AG08396 (cell line): Measurements from ENCODE around the gene PPFIA2.

Source experiments
- DNase-seq: peaks from one replicate; pipeline ENCODE4 v3.0.0; 2012; ENCODE audit warnings: low spot score, mixed read lengths

PPFIA2 gene

DNA sequence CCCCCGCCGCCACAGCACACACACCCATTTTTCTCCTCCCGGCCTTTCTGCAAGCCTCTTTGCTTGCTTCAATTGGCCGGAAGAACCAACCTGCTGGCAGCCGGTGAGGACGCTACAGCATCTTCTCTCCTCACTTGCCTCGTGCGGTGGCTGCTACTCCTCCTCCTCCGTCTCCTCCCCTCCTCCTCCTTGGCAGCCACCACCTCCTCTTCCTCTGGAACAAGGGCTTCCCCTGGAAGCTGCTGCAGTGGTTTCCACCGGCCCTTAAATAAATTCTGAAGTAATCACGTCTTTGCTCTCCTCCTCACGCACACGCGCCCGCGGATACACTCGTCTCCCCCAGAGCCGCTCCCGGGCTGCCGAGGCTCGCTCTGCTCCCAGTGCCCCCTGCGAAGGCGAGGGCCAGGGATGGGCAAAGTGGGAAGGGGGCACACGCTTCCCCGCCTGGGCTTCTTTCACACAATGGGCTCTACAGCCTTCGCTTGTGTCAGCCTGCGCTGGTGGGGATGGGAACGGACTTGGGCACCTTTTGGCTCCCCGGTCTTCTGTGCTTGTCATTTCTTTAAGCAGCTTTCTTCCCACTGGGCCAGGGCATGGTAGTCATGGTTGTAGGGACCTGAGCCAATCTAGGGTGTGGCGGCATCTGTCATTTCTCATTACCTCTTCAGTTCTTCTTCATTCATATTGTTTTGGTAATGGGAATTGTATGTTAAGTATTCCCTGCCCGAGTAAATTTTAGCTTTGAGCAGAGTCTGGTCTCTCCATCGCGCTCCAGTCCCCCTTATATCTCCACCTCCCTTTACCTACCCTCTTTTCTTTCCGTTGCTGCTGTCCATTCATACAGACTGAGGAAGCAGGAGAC is at the start of gene PPFIA2:
PPFIA2 (minus strand) TSS at position 161 of the 862 bp plus-strand sequence.
- peak; percentile 5 for DNase-seq

DNA sequence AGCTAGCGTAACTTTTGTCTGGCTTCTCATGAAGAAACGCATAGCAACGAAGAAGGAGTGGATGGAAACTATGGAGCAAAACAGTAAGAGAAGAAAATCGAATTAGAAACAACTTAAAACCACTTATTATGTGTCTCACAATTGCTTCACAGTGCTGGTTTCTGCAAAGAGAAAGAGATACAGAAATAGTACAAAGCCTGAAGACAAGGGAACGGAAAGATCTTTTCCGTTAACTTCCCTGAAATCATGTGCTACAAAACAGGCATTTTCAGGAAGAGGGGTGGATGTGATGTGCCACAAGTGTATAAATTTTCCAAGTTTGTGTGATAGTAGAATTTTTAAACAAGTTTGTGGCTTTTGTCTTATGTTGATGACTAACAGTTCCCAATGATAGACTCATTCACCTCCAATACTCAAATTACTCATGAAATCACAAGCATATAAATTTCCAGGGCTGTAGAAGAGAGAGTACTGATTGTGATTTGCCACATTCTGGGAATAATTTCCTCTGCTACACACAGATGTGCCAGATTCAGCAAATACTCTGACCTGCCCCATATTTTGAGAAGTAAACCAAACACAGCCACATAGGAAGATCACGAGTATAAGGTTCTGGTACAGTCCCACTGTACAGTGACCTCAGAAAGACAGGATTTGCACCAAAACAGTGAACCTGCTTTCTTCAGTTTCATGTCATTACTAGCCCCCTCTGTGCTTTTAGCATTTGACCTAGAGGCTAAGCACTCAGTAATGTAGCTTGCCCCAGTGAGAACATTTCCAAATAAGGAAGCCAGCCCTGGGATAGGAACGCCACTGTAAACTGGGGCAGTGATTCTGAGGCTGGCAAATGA is 41.4 kb upstream of the PPFIA2 start:
- no peak for DNase-seq

DNA sequence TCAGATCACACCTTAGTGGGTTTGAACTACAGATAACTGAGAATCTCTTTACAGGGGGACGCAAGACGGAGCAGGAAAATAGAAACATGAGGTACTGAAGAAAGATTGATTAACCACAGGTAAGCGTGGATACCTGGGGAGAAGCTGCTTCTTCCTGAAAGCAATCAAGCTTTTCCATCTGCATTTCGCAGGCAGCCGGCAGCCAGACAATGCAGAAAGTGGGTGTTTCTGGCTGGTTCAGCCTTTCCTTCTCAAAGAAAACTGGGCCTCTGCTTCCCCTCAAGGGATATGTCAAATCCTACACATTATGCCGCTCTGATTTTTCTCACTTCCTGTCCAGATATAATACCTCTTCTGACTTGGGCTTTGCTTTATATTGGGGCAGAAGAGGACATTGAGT is 39.1 kb upstream of the PPFIA2 start:
- no peak for DNase-seq

DNA sequence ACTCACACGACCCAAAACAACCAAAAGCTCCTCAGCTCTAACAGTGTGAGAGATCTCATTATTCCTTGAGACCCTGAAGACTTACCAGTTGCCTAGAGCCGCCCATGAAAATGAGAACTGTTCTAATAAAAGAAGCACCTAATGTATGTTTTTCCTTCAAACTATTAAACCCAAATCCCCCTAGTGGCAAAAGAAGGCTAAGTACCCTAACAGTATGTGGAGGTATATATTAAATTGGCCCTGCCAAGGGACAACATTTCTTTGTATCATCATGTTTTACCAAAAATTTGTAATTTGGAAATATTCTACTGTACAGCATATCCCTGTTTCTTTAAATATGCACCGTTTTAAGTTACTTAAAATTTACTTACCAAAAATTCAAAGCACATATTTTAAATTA is 38.0 kb upstream of the PPFIA2 start:
- DNase-seq: peak; percentile 2

DNA sequence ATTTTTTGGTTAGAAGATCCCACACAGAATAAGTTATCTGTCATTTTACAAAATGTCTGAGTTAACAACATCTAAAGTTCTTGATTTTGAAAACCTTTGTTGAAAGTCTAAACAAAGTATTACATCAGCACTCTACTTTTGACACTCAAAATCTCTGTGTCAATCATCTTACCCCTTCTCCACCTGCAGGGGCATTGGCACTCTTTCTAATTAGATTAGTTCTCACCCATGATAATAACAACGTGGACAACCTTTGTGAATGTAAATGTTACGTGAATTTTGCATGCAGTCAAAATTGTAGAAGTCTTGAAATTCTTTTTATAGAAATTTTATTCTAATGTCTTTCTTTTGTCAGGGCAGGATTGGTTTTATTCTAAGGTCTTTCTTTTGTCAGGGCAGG is 33.5 kb upstream of the PPFIA2 start:
- no peak for DNase-seq

DNA sequence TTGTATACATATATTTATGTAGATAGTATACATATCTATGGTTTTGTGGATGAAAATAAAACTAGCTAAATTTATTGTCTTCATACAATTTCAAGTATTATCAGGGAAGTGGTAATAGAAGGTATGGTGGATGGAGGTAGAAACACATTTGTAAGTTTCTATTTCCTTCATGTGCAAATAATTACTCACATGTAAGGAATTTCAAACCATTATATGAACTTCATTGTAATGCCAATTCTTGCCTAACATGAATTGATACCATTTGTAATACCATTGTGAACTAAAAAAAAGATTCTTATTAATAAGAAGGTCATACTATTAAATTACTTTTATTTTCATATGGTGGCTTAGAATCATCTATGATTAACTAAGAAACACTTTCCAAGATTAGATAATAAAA is 20.1 kb upstream of the PPFIA2 start:
- DNase-seq: no peak

DNA sequence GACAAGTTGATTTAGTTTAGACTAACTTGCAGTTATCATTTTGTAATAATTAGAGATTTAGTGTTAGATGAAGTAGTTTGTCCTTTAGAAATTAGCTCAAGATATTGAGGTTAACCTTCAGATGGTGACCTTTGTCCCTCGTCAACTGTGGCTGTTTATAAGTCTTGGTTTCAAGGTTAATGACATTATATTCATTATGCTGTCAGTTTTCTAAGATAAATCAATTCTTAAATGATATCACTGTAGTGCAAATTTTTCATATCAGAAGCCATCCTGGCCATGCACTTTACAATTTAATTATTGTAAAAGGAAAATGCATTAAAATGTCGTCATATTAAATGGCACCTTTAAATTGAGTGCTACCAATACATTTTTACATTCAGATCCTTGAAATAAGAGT is 19.6 kb upstream of the PPFIA2 start:
- no peak for DNase-seq

DNA sequence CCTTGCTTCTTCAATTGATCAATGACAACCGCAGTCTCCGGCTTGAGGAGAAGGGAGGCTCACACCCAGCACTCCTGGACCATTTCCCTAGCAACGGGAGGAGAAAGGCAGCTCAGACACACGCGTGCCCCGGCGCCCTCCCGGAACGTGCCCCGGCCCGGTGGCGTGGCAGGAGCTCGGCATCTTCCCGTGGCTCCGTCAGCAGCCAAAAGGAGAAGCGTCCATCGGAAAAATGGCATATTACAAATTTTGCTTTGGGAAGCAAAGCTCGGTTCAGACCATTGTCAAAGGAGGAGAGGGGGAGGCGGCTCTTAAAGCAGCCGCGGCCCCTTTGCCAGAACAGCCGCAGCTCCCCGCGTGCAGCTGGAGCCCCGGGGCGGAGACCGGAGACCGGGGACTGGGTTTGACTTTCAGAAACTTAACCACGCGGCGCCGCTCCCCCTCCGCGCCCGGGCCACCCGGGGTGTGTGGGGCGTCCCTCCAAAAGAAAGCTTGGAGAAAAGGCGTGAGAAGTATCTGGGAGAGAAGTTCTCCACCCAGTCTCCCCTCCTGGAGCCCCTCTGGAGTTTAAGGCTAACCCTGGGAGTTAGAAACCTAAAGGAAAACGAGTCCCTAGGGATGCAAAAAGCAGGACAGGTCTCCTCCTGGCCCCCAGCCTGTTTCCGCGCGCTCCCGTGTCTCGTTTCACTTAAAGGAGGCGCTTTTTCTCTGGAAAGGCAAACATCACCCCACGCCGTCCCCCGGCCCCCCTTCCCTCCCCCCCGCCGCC is 545 bp downstream of the PPFIA2 start:
- DNase-seq: peak; percentile 16

DNA sequence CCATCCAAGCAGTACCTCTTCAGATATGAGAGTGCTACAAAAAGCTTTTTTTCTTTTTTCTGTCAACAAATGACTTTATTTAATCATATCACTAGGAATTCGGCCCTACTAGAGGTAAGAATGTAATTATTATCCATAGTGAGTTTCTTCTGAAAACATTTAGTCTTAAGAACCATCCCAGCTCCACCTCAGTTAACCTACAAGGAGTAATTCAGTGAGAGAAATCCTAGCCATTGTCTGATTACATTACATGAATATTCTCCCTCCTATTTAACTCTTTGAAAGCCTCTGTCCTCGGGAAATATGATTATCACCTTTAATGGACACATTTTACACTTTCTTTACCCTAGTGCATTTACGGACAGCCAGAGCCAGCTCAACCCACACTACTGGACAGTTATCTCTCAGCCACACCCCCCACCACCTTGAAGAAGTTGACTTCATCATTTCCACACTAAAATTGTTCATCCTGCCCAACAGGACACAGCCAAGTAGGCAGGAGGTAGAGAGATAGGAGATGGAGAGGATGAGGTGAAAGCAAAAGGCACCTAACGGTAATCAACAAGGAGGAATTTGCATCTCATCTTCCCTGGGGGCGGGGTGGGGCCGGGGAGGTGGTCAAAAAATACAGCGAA is 1.3 kb downstream of the PPFIA2 start:
- DNase-seq: no peak

DNA sequence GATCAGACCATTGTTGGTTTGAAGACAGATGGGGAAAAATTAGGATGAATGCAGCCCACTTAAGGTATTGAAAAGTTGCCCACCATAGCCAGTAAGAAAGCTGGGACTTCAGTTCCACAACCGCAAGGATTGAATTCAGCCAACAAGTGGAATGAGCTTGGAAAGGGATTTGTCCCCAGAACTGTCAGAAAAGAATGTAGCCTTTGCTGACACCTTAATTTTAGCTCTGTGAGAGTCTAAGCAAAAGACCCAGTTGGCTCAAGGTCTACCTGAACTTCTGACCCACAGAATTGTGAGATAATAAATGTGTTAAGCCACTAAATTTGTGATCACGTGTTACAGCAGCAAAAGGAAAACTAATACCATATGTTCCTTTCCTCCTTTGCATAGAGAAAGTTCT is 29.4 kb downstream of the PPFIA2 start:
- no peak for DNase-seq

DNA sequence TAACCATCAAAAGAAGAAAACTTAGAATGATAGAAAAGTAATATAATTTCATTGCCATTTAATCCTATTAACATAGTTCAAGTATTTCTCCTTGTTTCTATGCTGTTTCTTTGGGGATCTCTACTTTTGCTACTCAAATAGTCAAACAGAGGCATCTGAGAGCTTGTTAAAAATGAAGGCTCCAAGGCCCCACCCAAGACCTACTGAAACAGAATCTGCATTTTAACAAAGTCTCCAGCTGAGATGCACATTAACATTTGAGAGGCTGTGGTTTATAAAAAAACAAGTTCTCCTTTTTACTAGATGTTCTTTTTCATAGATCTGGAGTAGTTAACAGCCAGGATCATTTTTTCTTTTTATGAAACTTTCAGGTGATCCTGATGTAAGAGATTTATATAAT is 31.8 kb downstream of the PPFIA2 start:
- no peak for DNase-seq

DNA sequence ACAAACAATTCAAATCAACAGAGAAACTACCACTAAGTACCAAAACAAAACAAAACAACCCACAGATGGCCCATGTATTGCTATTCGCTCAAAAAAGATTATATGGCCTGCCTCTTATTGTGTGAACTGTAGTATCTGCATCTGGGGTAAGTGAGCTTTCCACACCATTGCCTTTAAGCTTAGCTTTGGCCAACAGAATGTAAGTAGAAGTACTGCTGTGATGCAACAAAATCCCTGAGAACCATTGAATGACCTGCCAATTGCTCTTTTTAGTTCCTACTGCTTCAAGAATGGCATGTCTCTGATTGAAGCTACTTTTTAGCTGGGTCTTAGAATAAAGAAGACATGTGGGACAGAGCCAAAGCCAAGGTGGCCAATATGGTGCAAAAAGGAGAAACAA is 32.5 kb downstream of the PPFIA2 start:
- no peak for DNase-seq

DNA sequence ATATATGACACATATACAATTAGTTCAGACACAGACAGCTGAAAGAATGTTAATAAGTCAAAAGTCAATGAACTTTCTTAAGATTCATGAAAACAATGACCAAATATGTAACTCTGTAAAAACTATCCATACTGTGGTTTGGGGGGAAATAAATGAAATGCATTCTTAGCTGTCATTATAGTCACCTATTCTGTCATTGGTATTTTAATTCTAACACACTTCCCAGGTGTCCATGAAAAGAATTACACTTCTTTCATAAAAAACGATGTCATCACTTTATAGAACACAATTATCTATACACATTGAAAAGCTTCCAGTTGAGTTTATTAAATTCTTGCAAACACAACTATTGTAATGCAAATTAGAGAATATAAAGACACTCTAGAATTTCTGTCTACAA is 35.8 kb downstream of the PPFIA2 start:
- no peak for DNase-seq

DNA sequence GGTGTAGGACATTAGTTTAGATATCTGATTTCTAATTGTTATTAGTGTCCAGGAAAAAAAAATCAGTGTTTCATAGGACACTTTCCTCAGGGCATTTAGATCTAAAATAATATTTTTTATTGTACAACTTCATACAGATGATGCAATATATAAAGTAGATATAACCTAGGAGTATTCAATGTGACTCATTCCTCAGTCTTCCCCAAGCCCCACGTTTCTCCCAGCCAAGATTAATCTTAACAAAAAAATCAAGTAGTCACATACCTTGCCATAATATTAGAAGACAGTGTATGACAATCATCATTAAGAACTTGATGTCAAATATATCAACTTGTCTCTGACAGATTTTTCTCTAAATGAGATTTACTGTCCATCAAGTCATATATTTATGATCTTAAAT is 37.1 kb downstream of the PPFIA2 start:
- no peak for DNase-seq

DNA sequence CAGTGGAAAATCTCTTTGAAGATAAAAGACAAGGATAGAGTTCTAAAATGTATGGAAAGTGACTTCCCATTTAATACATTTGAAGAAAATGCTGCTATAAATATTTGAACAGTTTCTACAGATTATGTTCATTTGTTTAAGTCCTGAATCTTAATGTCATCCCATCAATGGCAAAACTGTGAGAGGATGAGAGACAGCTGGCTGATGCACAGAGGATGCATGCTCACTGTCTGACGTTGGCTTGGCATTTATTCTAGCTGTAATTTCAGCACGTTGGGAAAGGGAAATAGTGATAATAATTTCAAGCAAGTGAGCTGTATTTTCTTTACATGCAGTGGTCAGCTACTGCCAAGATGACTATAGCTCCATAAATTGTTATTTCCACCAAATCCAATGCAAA is 40.5 kb downstream of the PPFIA2 start:
- DNase-seq: no peak

DNA sequence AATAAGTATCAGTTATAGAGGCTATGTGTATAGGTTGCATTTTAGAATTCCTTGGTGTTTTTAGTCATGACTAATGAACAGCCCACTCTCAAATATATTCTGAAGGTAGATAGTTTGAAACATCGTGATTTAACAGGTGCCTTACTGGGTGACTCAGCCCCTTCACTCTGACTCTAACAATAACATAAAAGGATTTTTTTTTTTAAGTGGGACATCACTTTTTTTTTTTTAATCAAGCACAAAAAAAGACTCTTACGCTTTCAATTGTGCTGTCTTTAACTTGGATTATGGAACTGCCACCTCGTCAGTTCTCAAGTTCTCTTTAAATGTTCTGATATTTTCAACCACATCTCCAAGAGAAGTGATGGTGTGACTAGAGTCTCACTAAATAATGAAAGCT is 46.6 kb downstream of the PPFIA2 start:
- DNase-seq: no peak

DNA sequence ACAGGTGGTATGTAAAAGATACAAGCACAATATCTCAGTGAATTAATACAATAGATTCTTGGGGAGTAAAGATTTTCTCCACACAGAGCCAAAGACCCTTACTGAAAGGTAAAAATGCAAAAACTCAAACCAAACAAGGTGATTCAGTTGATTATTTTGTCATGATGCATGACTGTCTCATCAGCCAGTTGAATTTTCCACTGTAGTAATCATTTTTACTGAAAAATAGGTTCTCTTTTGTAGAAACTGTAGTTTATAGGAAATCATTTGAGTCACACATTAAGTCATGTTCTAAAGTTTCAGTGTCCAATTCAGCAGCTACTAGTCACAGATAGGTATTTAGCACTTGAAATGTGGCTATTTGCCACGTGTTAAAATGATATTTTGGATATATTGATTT is 53.6 kb downstream of the PPFIA2 start:
- DNase-seq: no peak

DNA sequence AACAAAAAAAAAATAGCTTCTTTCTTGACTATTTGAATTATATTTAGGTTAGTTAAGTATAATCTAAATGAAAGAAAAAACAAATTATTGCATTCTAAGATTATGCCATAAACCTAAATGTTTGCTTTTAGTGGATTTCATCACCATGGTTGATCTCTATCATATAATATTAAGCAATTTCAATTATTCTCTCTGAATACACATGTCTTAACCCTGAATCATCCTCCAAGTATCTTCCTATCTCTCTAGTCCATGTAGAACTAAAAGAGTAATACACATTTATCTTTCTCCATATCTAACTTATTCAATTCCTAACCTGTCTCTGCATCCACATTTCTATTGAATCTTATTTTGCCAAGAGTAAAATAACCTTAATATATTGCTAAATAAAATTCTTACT is 59.6 kb downstream of the PPFIA2 start:
- no peak for DNase-seq

DNA sequence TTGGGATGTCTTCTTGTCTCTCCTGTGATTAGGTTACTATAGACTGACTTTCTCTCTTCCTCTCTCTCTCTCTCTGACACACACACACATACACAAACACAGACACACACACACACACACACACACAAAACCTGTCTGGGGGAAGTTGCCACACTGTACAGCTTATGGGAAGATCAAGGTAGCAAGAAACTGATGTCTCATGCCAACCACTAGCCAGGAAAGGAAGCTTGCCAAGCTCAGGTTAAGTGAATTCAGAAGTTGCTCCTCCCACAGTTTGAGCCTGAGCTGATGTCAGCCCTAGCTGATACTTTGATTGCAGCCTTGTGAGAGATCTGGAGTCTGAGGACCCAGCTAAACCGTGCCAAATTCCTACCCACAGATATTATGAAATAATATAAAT is 67.1 kb downstream of the PPFIA2 start:
- no peak for DNase-seq

DNA sequence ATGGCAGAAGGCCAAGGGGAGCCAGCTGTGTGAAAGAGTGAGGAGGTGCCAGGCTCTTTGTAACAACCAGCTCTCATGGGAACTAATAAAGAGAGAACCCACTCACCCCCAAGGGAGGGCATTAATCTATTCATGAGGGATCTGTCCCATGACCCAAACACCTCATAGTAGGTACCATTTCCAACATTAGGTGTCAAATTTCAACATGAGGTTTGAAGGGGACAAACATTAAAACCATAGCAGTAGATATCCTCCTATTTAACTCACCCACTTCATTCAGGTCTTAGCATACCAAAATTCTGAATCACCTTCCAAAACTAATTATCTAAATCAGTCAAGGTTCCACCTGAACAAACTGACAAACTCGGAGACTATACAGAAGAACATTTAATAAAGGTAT is 75.3 kb downstream of the PPFIA2 start:
- DNase-seq: no peak

DNA sequence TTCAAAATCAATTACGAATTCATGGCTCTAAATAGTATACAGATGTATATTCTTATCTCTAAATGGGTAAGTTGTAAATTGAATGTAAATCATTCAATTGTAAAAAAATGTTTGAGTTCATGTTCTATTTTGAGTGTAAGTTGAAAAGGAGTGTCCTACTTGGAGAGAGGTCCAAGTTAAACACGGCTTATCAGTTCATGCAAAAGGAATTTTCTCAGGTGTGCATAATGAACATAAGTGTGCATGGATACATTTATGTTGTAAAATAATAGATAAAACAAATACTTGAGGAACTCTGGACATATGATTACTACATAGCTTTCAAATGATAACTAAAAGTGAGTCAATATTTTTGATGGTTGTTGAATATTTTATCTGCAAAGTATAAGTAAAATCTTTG is 79.5 kb downstream of the PPFIA2 start:
- DNase-seq: no peak

DNA sequence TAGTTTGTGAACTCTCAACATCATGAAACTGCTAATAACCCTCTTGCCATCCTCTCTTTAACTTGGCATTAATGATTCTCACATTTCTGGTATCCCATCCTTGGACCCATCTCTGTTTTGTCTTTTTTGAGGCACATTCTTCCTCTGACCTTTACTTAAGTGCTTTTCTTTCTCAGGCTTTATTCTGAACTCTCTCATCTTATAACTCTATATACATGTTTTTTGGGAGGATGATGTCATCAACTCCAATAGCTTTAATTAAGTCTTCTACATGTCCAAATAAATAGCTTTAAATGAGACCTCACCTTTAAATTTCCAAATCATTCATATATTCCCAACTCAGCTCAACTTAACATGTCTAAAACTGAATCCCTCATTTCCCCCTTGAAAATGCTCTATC is 88.4 kb downstream of the PPFIA2 start:
- no peak for DNase-seq
